NCI-H446 (cell line): ENCODE data around the gene UGP2.

ENCODE experiments used
- DNase-seq, 2 experiments: peaks; one replicate each; lab custom pipeline; 2025; lab: John Stamatoyannopoulos, UW

UGP2 gene

GRCh38 chr2:63865159-63865799 lies 23.6 kb downstream of the UGP2 start:
- DNase-seq, result no peak

DNA sequence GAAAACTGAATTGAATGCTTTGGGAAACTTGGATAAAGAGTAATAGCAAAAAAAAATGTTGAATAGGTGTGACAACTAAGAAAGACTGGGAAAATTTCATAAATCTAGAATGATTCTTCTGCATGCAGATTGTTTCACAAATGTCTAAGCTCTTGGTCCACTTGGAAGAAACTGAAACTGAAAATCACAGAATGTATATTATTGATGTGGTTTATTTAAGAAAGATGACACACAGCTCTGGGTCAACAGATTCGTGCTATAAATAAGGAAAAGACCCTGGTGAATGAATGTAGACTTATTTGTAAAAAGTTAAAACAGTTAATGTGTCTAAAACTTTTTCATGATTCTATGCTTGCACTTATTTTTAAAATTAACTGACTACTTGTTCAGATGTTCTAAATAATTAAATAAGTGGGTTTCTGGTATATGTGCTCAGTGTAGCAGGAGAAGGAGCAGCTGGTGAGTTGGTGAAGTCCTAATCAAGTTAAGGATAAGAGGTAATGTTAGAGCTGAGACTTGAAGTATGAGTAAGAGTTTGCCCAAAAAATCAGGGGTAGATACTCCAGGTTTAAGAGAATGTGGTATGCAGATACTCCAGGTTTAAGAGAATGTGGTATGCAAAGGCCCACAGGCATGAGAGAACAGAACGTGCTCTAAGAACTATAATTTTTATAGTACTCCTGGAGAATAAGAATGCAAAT lies 24.5 kb downstream of the UGP2 start:
- no peak for DNase-seq

DNA sequence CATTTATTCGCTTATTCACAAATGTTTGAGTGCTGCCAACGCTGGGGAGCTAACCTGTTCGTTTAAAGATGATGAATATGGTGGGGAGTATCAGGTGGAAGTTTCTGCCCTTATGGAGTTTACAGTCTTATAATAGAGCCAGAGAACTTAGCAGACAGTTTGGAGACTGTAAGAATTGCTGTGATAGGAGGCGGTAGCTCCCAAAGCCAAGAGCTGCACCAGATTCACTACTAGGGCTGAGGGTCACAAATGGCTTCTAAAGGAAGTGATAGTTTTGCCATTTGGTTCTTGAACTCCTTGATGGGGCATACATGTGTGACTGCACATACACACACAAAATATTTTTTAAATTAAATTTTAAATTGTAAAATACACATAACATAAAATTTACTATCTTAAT lies 29.0 kb downstream of the UGP2 start:
- no peak for DNase-seq

- DNase-seq, result no peak
These were observed 30.2 kb downstream of the UGP2 start for GRCh38 chr2:63871864-63872263.

DNA sequence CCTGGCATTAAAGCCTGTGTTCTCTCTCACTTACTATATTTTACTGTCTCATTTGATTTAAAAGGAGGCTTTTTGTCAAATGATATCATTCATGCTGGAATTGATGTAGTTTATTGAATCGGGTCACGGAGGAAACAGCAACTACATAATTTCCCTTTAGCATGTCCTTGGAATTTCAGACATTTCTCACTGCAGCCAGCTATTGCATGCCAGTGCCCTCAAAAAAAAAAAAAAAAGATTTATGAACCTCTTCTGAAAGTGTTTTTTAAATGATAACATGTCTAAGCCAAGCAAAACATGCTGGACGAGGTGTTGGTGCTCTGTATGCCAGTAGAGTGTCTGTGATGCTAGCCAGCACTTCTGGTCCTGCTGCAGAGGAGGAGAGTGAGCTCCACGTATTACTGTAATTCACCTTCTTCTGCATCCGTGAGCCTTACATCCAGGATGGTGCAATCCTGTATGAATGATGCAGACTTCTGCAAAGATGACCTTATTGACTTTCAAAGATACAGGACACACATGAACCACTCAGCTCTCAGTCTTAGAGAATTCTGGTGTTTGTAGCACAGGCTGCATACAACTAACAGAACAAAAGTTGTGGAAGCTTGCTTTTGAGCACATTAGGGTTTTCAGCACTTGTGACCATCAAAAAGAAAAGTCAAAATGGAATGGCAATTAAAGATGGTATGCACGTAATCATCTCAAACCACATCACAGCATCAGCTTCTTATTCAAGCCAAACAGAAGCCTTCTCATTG lies 31.1 kb downstream of the UGP2 start:
- DNase-seq, result no peak

GRCh38 chr2:63874204-63875130 lies 32.8 kb downstream of the UGP2 start:
- no peak for DNase-seq

DNA sequence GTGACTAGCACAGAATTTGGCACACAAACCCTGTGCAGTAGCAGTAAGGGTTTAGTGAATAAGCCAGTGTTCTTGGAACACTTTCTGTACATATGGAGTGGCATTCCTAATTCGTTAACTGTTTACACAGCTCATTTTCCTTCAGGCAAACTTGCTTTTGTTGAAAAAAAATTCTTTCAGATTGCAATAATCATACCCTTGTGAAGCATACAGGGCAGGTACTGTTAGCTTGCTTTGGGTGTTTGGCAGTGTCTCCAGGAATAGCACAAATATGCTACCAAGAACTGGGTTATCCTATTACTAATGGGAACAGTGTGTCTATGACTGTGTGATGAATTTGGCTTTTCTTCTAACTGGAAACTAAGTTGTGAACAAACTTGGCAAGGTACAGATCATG lies 33.4 kb downstream of the UGP2 start:
- peak in 1 of 2 experiments; percentile 29 for DNase-seq

DNA sequence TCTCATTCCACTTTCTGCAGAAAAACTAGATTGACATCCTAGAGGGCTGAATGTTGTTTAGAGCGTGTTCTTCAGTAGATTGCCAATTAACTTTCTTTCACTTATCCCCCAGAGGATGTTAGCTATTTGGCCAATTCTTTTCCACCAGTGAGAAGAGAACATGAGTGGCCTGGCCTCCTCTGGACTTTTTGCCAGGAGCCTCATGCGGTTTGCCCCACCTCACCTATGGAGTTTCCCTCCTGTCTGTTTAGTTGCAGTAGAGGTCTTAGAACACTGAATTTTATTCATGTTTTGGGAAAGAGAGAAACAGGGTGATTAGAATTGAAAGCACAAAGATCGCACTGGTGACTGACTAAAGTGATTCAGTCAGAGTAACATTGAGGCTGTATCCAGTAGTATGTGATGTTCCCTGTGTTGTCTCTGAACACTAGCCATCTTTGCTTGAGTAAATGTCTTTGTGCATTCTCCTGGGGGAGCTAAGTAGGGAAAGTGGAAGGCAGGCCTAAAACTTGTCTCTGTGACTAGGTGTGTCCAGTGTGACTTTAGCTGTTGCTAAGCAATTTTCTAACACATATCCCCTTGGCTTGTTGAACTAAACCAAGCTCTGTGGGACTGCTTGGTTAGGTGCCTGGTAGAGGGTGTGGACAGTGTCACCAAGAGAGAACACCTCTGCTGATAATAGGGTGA lies 34.0 kb downstream of the UGP2 start:
- no peak for DNase-seq

GRCh38 chr2:63876311-63876710 lies 34.6 kb downstream of the UGP2 start:
- DNase-seq, result no peak

DNA sequence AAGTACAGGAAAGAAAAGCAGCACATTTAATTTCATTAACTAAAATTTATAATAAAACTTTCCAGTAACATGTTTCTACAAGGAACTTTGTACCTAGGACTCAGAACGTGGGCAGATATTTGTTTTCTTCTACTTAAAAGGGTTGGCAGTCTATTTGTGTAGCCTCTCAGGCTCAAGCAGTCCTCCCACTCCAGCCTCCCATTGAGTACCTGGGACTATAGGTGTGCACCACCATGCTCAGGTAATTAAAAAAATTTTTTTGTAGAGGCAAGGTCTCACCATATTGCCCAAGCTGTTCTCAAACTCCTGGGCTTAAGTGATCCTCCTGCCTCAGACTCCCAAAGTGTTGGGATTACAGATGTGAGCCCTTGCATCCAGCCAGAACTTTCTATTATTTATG lies 36.8 kb downstream of the UGP2 start:
- no peak for DNase-seq

GRCh38 chr2:63879876-63880433 lies 38.3 kb downstream of the UGP2 start:
- DNase-seq, result no peak

GRCh38 chr2:63880625-63881024 lies 38.9 kb downstream of the UGP2 start:
- DNase-seq, result no peak

GRCh38 chr2:63881205-63881604 lies 39.5 kb downstream of the UGP2 start:
- DNase-seq, result no peak

DNA sequence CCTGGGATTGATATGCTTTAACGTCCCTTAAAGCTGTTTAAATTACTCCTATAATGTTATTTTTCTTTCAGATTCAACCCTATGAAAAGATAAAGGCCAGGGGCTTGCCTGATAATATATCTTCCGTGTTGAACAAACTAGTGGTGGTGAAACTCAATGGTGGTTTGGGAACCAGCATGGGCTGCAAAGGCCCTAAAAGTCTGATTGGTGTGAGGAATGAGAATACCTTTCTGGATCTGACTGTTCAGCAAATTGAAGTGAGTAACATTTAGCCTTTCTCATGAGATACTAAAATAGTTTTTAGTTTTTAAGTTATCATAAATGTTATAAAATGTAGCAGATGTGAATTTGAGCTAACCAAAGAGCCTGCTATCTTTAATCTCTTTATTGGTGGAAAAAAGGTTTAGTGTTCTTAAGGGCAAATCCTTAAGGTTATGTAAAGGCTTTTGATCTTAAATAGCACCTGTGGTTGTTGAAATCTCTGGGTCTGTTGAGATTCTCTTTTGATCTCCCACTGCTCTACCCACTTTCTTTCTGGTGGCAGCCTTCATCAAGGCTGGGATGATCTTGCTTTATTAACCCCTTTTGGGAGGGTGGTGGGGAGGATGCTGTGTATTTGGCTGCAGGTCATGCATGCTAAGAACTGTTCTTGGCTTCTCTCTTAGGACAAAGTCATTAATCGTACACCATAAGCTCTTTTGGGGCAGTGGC lies 40.9 kb downstream of the UGP2 start:
- no peak for DNase-seq

- no peak for DNase-seq
These were observed 44.7 kb downstream of the UGP2 start for GRCh38 chr2:63886445-63886844.

DNA sequence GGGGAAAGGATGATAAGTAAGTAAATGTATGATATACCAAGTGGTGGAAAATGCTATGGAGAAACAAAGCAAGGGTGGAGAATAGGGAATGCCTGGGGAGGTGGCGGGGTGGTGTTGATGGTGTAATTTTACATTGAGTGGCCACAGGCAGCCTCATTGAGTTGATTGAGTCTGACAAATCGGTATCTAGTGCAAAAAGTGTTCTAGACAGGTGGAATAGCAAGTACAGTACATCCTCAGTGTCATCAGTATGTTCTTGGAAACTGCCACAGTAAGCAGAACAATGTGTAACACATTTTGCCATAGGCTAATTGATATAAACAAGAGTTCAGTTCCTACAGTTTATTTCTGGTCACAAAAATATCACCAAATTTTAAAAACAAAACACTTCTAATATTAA lies 46.4 kb downstream of the UGP2 start:
- no peak for DNase-seq

DNA sequence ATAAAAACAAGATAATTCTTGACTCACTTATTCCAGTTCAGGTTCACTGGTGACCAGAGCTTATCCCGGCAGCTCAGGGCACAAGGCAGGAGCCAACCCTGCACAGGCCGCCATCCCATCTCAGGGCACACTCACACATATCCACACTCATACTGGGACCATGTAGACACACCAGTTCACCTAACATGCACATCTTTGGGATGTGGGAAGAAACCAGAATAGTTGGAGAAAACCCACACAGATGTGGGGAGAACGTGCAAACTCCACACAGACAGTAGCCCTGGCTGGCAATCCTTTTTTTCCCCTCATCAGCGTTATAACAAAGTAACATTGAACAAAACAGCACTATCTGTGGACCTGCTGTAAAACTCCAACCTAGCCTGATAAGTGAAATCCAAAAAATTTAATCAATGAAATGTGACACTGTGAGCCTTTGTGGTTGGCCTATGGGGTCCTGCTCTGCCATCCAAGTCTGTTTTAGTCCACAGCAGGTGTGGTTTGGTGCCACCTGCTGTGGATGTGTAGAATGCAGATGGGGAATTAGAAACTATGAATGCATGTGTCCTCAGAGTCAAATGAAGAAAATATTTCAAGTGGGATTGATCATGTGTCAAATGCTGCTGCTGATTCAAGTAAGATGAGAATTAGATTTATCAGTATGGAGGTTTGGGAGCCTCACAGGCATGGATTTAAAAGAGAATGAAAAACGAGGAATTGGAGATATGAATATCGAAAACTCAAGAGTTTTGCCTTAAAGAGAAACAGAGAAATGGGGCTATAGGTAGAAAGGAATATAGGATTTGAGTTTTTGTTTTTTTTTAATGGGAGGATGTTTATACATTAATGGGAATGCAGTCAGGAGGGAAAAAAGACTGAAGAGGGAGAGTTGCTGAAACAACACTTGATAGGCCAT lies 47.0 kb downstream of the UGP2 start:
- DNase-seq, result peak; percentile 30 to 53

- no peak for DNase-seq
These were observed 49.0 kb downstream of the UGP2 start for GRCh38 chr2:63890678-63891077.

DNA sequence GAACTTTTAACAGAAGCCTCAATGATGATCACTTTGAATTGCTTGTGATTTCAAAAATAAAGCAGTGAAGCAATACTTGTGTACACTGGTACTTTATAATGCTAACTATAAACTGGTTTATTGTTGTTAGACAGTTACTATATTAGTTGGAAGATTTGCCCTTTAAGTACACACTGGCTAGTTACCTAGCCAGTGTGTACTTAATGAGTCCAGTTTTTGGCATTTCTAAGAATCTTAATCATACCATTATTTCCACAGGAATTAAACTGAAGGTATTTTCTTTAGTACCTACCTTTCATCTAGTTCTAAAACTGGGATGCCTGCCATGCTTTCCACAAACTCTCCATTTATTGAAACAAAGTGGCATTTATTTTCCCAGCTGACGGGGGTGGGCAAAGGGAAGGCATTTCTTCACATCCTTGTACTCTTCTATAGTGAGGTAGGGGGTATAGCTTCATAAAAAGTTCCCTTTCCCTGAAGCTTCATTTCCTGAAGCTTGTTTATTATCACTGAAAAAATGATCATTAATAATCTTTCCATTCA lies 49.9 kb downstream of the UGP2 start:
- no peak for DNase-seq
